NCI-H1417 (cell line): ENCODE results near the gene MINDY2.
"Not testable (repeated sequence)": the region's sequence is repeated elsewhere in the genome, so short reads cannot be mapped to it uniquely, and the experiment has no call there.

Source experiments
- DNase-seq, 3 experiments: peaks; one replicate each; lab custom pipeline; 2025; lab: John Stamatoyannopoulos, UW

The MINDY2 gene

GRCh38 chr15:58880320-58880719 lies 109.2 kb downstream of the MINDY2 start:
- DNase-seq: no peak

- no peak for DNase-seq
Measured at GRCh38 chr15:58882243-58882642, 111.1 kb downstream of the MINDY2 start.

DNA sequence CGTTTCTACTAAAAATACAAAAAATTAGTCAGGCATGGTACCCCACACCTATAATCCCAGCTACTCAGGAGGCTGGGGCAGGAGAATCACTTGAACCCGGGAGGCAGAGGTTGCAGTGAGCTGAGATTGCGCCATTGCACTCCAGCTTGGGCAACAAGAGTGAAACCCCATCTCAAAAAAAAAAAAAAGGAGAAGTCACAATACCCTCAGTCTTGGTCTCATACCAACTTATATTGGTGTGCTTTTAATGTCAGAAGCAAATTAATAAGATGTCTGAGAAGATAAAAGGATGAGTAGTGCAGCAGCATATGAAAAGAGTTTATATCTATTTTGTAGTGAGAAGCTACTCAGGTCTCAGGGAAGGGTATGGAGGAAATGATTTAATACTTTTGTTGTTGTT lies 112.8 kb downstream of the MINDY2 start:
- not testable (repeated sequence) for DNase-seq

GRCh38 chr15:58886921-58887320 lies 115.8 kb downstream of the MINDY2 start:
- no peak for DNase-seq

GRCh38 chr15:58889363-58889762 lies 118.3 kb downstream of the MINDY2 start:
- DNase-seq: no peak

- no peak for DNase-seq
Measured at GRCh38 chr15:58898150-58898680, 127.1 kb downstream of the MINDY2 start.

- DNase-seq: no peak
Measured at GRCh38 chr15:58900631-58901030, 129.5 kb downstream of the MINDY2 start.

DNA sequence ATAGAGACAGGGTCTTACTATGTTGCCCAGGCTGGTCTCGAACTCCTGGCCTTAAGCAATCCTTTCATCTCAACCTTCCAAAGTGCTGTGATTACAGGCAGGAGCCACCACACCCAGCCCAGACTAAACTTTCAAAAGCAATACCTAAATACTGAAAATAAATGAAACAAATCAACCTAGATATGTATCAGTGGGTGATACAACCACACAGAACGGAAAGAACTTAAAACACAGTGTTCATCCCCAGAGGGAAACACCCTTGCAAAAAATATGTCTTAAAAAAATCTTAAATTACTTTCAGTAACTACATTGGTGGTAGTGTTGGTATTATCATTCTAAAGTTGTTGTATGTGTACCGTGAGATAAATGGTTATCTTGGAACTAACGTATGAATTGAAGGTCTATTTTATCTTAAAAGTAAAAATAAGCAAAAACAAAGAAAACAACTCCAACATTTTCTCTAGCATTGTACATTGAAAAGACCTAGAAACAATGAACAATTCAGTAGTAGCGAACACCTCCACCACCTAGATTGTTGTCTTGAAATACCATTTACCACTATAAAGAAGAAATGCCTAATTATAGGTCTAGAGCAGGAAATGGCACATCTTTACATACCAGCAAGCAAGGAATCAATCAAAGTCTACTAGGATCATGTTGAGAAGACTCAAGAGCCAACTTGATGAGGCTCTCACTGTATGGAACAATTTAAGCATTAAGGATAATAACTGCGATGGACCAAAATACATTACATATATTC lies 137.6 kb downstream of the MINDY2 start:
- DNase-seq: peak in 1 of 3 experiments; percentile 13

DNA sequence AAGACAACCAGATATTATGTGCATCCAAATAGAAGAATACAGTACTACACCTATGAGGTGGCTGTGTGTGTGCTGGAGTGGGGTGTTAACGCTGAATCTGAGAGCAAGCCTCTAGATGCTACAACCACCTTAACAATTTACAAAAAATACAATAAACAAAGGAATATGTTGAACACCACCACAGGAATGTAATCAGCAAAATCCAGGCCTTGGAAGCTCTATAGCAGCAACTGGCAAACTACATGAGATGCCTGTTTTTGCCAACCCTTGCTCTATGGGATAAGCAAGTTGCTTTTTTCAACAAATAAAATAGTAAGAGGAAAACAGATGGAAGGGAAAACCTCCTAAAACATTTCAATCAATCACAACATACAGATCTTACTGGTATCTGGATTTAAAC lies 138.5 kb downstream of the MINDY2 start:
- DNase-seq: no peak

DNA sequence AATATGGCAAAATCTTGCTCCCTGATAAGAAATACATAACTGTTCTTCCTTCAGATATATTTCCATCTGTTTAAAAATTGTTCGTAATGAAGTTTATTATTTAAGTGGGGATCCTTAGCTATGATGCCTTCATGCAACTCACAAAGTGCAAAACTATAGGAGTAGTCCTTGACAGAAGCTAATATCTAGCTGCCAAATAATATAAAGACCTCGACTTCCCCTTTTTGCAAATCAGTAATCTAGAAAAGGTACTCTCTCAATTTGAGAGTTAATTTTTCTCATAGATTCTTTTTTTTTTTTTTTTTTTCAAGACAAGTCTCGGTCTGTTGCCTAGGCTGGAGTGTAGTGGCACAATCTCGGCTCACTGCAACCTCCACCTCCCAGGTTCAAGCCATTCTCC lies 139.4 kb downstream of the MINDY2 start:
- DNase-seq: no peak
